Endothelial cell of umbilical vein (primary cell): ENCODE data around the gene TXNDC17.

Source experiments
- CTCF ChIP-seq, 2 donors: IDR thresholded peaks; 1 replicate in 1 of 2; 2 replicates in 1 of 2; pipeline ENCODE4 v1.5.1; 2011; ENCODE audit warnings: low read length in 2 of 2, mild to moderate bottlenecking in 2 of 2, moderate library complexity in 2 of 2, control low read depth in 1 of 2, inconsistent platforms in 1 of 2, low read depth in 1 of 2; ENCODE audit not compliant: insufficient read depth in 1 of 2; ENCODE audit errors: extremely low read depth in 1 of 2
- EZH2 ChIP-seq: IDR thresholded peaks from 2 replicates; pipeline ENCODE4 v1.6.1; 2012; ENCODE audit warnings: borderline replicate concordance, low read depth, mild to moderate bottlenecking, moderate library complexity, low read length, inconsistent platforms; ENCODE audit not compliant: severe bottlenecking
- FOS ChIP-seq: IDR thresholded peaks from 2 replicates; pipeline ENCODE4 v1.6.1; 2011; ENCODE audit warnings: mild to moderate bottlenecking, low read length, moderate library complexity, borderline replicate concordance; ENCODE audit not compliant: insufficient read depth
- GATA2 ChIP-seq: IDR thresholded peaks from 2 replicates; pipeline ENCODE4 v1.7.0; 2011; ENCODE audit warnings: low read depth, mild to moderate bottlenecking, moderate library complexity, mixed read lengths, low read length; ENCODE audit not compliant: insufficient read length, insufficient read depth
- JUN ChIP-seq: IDR thresholded peaks from 2 replicates; pipeline ENCODE4 v1.6.1; 2011; ENCODE audit warnings: borderline replicate concordance, low read depth; ENCODE audit not compliant: insufficient read length, insufficient read depth
- MYC ChIP-seq: IDR thresholded peaks from one replicate; pipeline ENCODE4 v1.6.1; 2011; ENCODE audit warnings: mild to moderate bottlenecking, low read depth, low read length
- POLR2A ChIP-seq: IDR thresholded peaks from 2 replicates; pipeline ENCODE4 v1.6.1; 2012; ENCODE audit warnings: low read depth, mild to moderate bottlenecking, control low read depth, low read length
- POLR2AphosphoS5 ChIP-seq: IDR thresholded peaks from 2 replicates; pipeline ENCODE4 v1.6.1; 2012; ENCODE audit warnings: low read depth, mild to moderate bottlenecking, control low read depth, low read length, moderate library complexity; ENCODE audit not compliant: insufficient read depth
- TF ChIP-seq, protein P1 (sequence below): IDR thresholded peaks from 2 replicates; pipeline ENCODE4 v1.6.1; 2011; ENCODE audit not compliant: insufficient read depth, insufficient read length

- TF ChIP-seq CTCF (IDR thresholded peaks at IDR 0.05; ENCODE audit: extremely low read depth in 1 of 2, insufficient read depth in 1 of 2, low read depth in 1 of 2, low read length in 2 of 2) (no peak), EZH2 (no peak), POLR2A (no peak), POLR2AphosphoS5 (no peak), JUN (no peak), MYC (no peak), GATA2 (no peak), FOS (no peak)
- TF ChIP-seq, protein P1, sequence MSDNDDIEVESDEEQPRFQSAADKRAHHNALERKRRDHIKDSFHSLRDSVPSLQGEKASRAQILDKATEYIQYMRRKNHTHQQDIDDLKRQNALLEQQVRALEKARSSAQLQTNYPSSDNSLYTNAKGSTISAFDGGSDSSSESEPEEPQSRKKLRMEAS, result no peak
Observed at GRCh38 chr17:6675201-6675825, 34.5 kb downstream of the TXNDC17 start.
